Head of caudate nucleus (tissue), 42 donors: ENCODE data around the gene CYBRD1.

Source experiments
- DNase-seq, 42 donors: peaks; one replicate each; pipeline versions ENCODE4 v3.0.0 to v3.0.0-alpha.2; 2020 to 2021; ENCODE audit warnings: mixed read lengths in 7 of 42
- intact Hi-C: fragments of 100-400 bp; cut with DNase I; formaldehyde crosslinking; loops from one replicate; pipeline ENCODE4 v1.15.0; 2022

The CYBRD1 gene

GRCh38 chr2:171584001-171584400, 61.7 kb downstream of the CYBRD1 start:
- intact Hi-C loops = no loop called here
- no peak for DNase-seq

GRCh38 chr2:171587132-171587531, 64.9 kb downstream of the CYBRD1 start:
- intact Hi-C loops = no loop called here
- DNase-seq = peak in 1 of 42 donors; percentile 8

DNA sequence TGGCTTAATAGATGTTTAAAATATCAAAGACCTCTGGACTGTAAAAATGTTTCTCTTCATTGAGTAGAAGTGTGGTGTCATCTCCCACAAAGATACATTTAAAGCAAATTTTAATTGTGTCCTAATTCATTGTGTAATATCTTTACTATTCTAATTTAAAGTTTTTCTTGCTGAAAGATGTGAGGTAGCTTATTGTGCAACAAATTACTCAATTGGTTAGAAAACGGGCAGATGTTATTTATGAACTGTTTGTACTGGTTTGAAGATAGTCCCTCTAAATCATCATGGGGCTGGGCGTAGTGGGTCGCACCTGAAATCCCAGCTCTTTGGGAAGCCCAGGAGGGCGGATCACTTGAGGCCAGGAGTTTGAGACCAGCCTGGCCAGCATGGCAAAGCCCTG, 65.3 kb downstream of the CYBRD1 start:
- intact Hi-C loops = no loop called here
- DNase-seq = peak in 1 of 42 donors; percentile 8

GRCh38 chr2:171590116-171590515, 67.8 kb downstream of the CYBRD1 start:
- no peak for DNase-seq
- intact Hi-C loops = loop anchor here (10.0 kb wide), 1 partner anchor 515 kb away; the partner anchor contains the start of gene DLX2

- intact Hi-C loops = loop anchor here (10.0 kb wide), 1 partner anchor 513 kb away; the partner anchor contains the start of gene DLX2
- peak in 2 of 42 donors; percentile 11 to 54 for DNase-seq
These were observed 69.8 kb downstream of the CYBRD1 start for GRCh38 chr2:171592036-171592555.

DNA sequence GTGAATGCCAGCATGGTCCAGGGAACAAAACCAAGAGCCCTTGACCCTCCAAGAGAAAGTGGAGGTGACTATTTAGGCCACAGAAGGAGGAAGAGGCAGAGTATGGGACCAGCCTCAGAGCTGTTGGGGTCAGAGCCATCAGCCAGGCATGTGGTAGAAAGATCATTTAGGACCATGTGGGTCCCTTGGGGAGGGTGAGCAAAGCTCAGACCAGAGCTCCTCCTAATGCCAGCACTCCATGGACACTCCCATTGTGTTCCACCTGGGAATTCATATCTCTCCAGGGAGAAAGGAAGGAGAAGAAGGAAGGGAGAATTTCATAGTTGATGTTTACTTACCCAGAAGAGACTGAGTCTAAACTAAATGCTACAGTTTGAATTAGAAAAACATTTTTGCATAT, 73.2 kb downstream of the CYBRD1 start:
- peak in 1 of 42 donors; percentile 18 for DNase-seq
- intact Hi-C loops = loop anchor here (5.0 to 10.0 kb wide), 2 partner anchors 92 to 509 kb away; partner anchors contain the start of genes DLX2 and DYNC1I2

DNA sequence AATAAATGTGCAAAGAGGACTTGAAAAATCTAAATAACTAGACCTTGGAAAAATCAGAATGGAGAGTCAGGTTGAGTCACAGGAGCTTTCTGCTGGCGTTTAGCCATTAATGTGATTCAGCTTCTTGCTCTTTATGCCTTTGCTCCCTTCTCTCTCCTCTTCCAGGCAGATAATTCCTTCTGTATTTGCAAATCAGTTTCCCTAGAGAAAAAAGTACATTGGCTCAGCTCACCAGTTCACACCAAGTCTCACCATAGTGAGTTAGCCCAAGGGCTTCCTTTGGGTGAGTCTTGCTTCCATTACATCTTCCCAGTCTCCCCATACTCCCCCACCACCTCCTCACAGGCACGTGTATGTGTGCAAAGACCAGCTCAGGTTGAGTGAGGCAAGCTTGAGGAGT, 73.6 kb downstream of the CYBRD1 start:
- intact Hi-C loops = loop anchor here (5.0 to 10.0 kb wide), 2 partner anchors 91 to 509 kb away; partner anchors contain the start of genes DLX2 and DYNC1I2
- DNase-seq = peak in 1 of 42 donors; percentile 33

- DNase-seq = peak in 38 of 42 donors; percentile 19 to 86 (median 57)
- intact Hi-C loops = loop anchor here (5.0 to 10.0 kb wide), 2 partner anchors 88 to 506 kb away; partner anchors contain the start of genes DLX2 and DYNC1I2
These were observed 76.5 kb downstream of the CYBRD1 start for GRCh38 chr2:171598713-171599319.

- intact Hi-C loops = no loop called here
- DNase-seq = peak in 1 of 42 donors; percentile 0
These were observed 77.9 kb downstream of the CYBRD1 start for GRCh38 chr2:171600126-171600525.

DNA sequence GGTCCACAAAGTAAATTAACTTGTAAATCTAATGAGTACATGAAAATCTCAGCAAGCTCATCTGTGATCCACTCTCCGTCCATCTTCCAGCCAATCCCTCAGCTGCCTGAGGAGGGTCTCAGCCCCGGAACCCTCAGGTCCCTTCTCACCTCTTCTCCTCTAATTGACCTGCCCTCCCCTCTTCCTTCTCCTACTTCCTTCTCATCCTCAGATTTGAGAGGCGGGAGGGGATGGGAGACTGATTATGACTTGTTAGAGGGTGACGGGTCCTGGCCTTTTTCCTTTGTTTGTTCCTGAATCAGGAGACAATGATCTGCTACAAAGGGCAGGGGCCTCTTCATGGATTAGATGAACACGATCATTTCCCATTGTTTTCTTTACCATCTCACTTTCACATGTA, 80.1 kb downstream of the CYBRD1 start:
- intact Hi-C loops = no loop called here
- no peak for DNase-seq
